AG09309 (cell line): ENCODE results near the gene KAT2A.

ENCODE experiments used
- DNase-seq: peaks from one replicate; pipeline ENCODE4 v3.0.0-alpha.2; 2010; ENCODE audit warnings: low read depth
- H3K4me3 ChIP-seq: 2 replicates; pipeline ENCODE4 v1.5.1; 2011; ENCODE audit warnings: mild to moderate bottlenecking, low read depth, low read length, moderate library complexity; ENCODE audit not compliant: control insufficient read depth
- CTCF ChIP-seq: IDR thresholded peaks from 2 replicates; pipeline ENCODE4 v1.5.1; 2011; ENCODE audit warnings: mild to moderate bottlenecking, low read depth, low read length, inconsistent platforms; ENCODE audit not compliant: insufficient read depth, control insufficient read depth; ENCODE audit errors: missing control alignments

KAT2A gene

GRCh38 chr17:42090964-42091790 is 30.0 kb downstream of the KAT2A start:
- DNase-seq = no peak
- TF ChIP-seq CTCF = no peak
- H3K4me3 ChIP-seq = no peak overlapping the region

- no peak overlapping the region for H3K4me3 ChIP-seq
- TF ChIP-seq CTCF = no peak
- no peak for DNase-seq
These were observed 32.4 kb downstream of the KAT2A start for GRCh38 chr17:42088736-42089135.

- TF ChIP-seq CTCF = no peak
- no peak for DNase-seq
- H3K4me3 ChIP-seq = no peak overlapping the region
These were observed 33.1 kb downstream of the KAT2A start for GRCh38 chr17:42087736-42088705.

- no peak for TF ChIP-seq CTCF
These were observed 34.0 kb downstream of the KAT2A start for GRCh38 chr17:42087042-42087701.

GRCh38 chr17:42081516-42082129 is 39.5 kb downstream of the KAT2A start:
- no peak for DNase-seq
- TF ChIP-seq CTCF = no peak
- H3K4me3 ChIP-seq = no peak overlapping the region

More at GRCh38 chr17:42087042-42087701, 34.0 kb downstream of the KAT2A start:
- H3K4me3 ChIP-seq = no peak overlapping the region
- DNase-seq = no peak

GRCh38 chr17:42079541-42079940 is 41.6 kb downstream of the KAT2A start:
- no peak for DNase-seq
- TF ChIP-seq CTCF = no peak
- no peak overlapping the region for H3K4me3 ChIP-seq
